ENCODE results near the gene FOXP1.

DNA sequence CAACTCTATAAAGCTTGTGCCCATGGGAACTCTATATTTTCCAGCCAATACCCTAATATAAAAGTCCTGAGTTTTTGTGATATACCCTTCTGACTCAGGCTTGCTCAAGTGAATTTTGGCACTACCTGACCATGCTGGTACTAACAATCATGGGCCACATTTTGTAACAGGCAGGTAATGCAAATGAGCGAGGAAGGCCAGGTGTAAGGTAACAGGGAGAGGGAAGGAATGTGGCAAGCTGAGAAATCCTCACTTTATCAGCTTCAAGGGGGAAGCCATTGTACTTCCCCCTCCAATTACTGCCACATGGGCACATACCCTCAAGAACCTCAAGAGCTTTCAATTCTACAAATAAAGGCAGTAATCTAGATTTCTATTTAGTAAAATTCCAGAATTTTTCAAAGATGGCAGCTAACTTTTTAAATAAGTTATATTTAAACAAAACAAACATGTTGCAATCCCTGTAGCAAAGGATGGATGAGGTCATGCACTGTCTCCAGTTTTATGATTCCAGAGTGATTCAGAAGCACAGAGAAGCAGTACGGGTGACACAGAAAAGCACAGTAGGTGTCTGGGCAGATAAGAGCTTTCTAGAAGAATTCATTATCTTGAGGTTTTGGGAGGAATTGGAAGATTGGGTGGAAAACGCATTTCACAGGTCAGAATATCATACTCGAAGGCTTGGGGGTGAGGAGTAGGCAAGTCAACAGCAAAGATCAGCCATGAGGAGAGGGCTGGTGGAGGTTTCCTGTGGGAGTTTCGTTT is 87.6 kb downstream of the FOXP1 start:
- TF ChIP-seq FOXK2 (IDR thresholded peaks at IDR 0.05) (no peak), ELF4 (IDR thresholded peaks at IDR 0.05) (no peak)
- TF ChIP-seq, protein P1, sequence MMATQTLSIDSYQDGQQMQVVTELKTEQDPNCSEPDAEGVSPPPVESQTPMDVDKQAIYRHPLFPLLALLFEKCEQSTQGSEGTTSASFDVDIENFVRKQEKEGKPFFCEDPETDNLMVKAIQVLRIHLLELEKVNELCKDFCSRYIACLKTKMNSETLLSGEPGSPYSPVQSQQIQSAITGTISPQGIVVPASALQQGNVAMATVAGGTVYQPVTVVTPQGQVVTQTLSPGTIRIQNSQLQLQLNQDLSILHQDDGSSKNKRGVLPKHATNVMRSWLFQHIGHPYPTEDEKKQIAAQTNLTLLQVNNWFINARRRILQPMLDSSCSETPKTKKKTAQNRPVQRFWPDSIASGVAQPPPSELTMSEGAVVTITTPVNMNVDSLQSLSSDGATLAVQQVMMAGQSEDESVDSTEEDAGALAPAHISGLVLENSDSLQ (IDR thresholded peaks at IDR 0.05) = no peak

Data from HEK293T (cell line).